HepG2 (cell line): ENCODE measurements around the gene MYO9A. TPM values are rescaled to one million over a fixed set of nuclear protein-coding genes. Genes with fewer than 3 reads are reported as not detected.

Source experiments
- ATAC-seq: fragments of 200-7000 bp; cut with Tn5 transposase; 3 replicates; pipeline ENCODE4 v1.9.1; 2020; ENCODE audit warnings: mild to moderate bottlenecking, moderate library complexity
- BruUV-seq: library from RNA; stranded (reverse); fragments of 400-500 nt; replicated peaks from 2 replicates; lab custom pipeline; 2021; lab: Mats Ljungman, UMichigan
- CTCF ChIA-PET: fragments of 300-600 bp; formaldehyde crosslinking; extraction: SDS; loops from one replicate; lab custom pipeline; 2021; ENCODE audit warnings: low total read pairs, inconsistent platforms, low intra/inter-chr PET ratio; lab: Yijun Ruan, JAX
- POLR2A ChIA-PET: fragments of 350-600 bp; sonication (Branson Sonifier 250); formaldehyde crosslinking; loops from one replicate; lab custom pipeline; 2020; ENCODE audit warnings: antibody characterized with exemption, inconsistent platforms; lab: Yijun Ruan, JAX
- DNase-seq: peaks from one replicate; pipeline ENCODE4 v3.0.0-alpha.2; 2015; ENCODE audit warnings: low spot score
- FAIRE-seq: peaks from 3 replicates; lab custom pipeline; 2011; peaks lifted over from hg19 to GRCh38; lab: Jason Lieb, UNC
- H2AFZ ChIP-seq: one replicate; pipeline ENCODE4 v1.6.1; 2011; ENCODE audit warnings: low read length, inconsistent platforms
- H3K27ac ChIP-seq: fragments of 300-600 bp; 3 replicates; pipeline ENCODE4 v1.8.0; 2011; ENCODE audit warnings: mixed run types, mild to moderate bottlenecking, mixed read lengths, low read length, inconsistent platforms; ENCODE audit not compliant: insufficient read depth; ENCODE audit errors: extremely low read length
- H3K27me3 ChIP-seq, 2 experiments: fragments of 200-600 bp in 1 of 2; 2 replicates in 1 of 2; 3 replicates in 1 of 2; pipeline versions ENCODE4 v1.6.0 to v1.8.0; 2011; ENCODE audit warnings: low read length in 2 of 2, mild to moderate bottlenecking in 2 of 2, moderate library complexity in 2 of 2, inconsistent platforms in 1 of 2; ENCODE audit not compliant: insufficient read depth in 2 of 2, control insufficient read depth in 1 of 2
- H3K36me3 ChIP-seq, 2 experiments: fragments of 200-600 bp in 1 of 2; replicated peaks in 1 of 2; 2 replicates in 1 of 2; 3 replicates in 1 of 2; pipeline versions ENCODE4 v1.5.1 to v1.8.0; 2011; ENCODE audit warnings: low read length in 2 of 2, inconsistent platforms in 1 of 2; ENCODE audit not compliant: insufficient read depth in 2 of 2, control insufficient read depth in 1 of 2
- H3K4me1 ChIP-seq: 2 replicates; pipeline ENCODE4 v1.5.1; 2012; ENCODE audit warnings: low read length, inconsistent platforms; ENCODE audit not compliant: insufficient read depth
- H3K4me2 ChIP-seq: 2 replicates; pipeline ENCODE4 v1.6.0; 2011; ENCODE audit warnings: low read depth, low read length, inconsistent platforms
- H3K4me3 ChIP-seq, 3 experiments: fragments of 200-600 bp in 1 of 3; sonication (generic), shearing (Covaris generic) in 1 of 3; replicated peaks in 1 of 3; 2 replicates each; pipeline ENCODE4 v1.5.1; 2011 to 2016; ENCODE audit warnings: low read length in 3 of 3, inconsistent platforms in 2 of 3, low read depth in 2 of 3, mild to moderate bottlenecking in 2 of 3, control low read depth in 1 of 3, mixed read lengths in 1 of 3; ENCODE audit not compliant: insufficient read depth in 1 of 3
- H3K79me2 ChIP-seq: one replicate; pipeline ENCODE4 v1.6.1; 2011; ENCODE audit warnings: low read length, inconsistent platforms; ENCODE audit not compliant: insufficient read depth
- H3K9ac ChIP-seq: 2 replicates; pipeline ENCODE4 v1.6.0; 2011; ENCODE audit warnings: mild to moderate bottlenecking, low read depth, low read length, inconsistent platforms; ENCODE audit not compliant: insufficient read depth
- H3K9me3 ChIP-seq: 2 replicates; pipeline ENCODE4 v1.5.1; 2012; ENCODE audit warnings: mild to moderate bottlenecking, low read length
- H4K20me1 ChIP-seq: 2 replicates; pipeline ENCODE4 v1.6.0; 2011; ENCODE audit warnings: inconsistent platforms, mild to moderate bottlenecking, low read length, moderate library complexity; ENCODE audit not compliant: insufficient read depth
- PITX1 ChIP-seq: sonication (generic); formaldehyde crosslinking; IDR thresholded peaks from 2 replicates; pipeline ENCODE4 v1.5.1; 2020; ENCODE audit warnings: mild to moderate bottlenecking, missing genetic modification reagents
- SOX13 ChIP-seq, 3 experiments: fragments of 450-650 bp in 1 of 3; sonication (generic) in 1 of 3; formaldehyde crosslinking in 1 of 3; IDR thresholded peaks in 2 of 3; conservative IDR thresholded peaks in 1 of 3; 2 replicates each; pipeline versions ENCODE4 v1.5.0 to v1.6.1; 2016 to 2020; ENCODE audit warnings: antibody characterized with exemption in 1 of 3, mild to moderate bottlenecking in 1 of 3, missing compliant biosample characterization in 1 of 3, missing genetic modification reagents in 1 of 3, moderate library complexity in 1 of 3
- SRSF4 ChIP-seq: fragments of 200-400 bp; formaldehyde crosslinking; IDR thresholded peaks from one replicate; pipeline ENCODE4 v1.6.1; 2018; ENCODE audit warnings: mild to moderate bottlenecking, low read depth, low read length, moderate library complexity; ENCODE audit not compliant: poor library complexity, severe bottlenecking
- ZBTB20 ChIP-seq: sonication (generic); formaldehyde crosslinking; IDR thresholded peaks from 2 replicates; pipeline ENCODE4 v1.8.1; 2023; ENCODE audit warnings: missing genetic modification reagents, low read depth, mild to moderate bottlenecking, borderline replicate concordance
- ZNF230 ChIP-seq: sonication (generic); formaldehyde crosslinking; IDR thresholded peaks from 2 replicates; pipeline ENCODE4 v1.4.0; 2020; ENCODE audit warnings: mild to moderate bottlenecking, missing genetic modification reagents
- ZNF296 ChIP-seq: sonication (generic); formaldehyde crosslinking; conservative IDR thresholded peaks from 2 replicates; pipeline ENCODE4 v1.5.0; 2020; ENCODE audit warnings: mild to moderate bottlenecking, missing genetic modification reagents
- ZNF773 ChIP-seq: sonication (generic); formaldehyde crosslinking; IDR thresholded peaks from 2 replicates; pipeline ENCODE4 v1.4.0; 2020; ENCODE audit warnings: missing genetic modification reagents, borderline replicate concordance
- WGBS: methylation state at CpG from one replicate; pipeline ENCODE4 v1.1.6; 2017; ENCODE audit warnings: low lambda C conversion rate; 5-methylcytosine and 5-hydroxymethylcytosine counted together
- in situ Hi-C: cut with HindIII; loops from 2 replicates; pipeline ENCODE4 v1.10.0; 2017; ENCODE audit warnings: low pct_unique_long_range_greater_than_20kb; ENCODE audit not compliant: extremely low pct_ligation_motif_present
- intact Hi-C: fragments of 100-400 bp; cut with micrococcal nuclease; formaldehyde crosslinking; loops from one replicate; pipeline ENCODE4 v1.10.0; 2022; ENCODE audit not compliant: unreplicated experiment
- polyA plus RNA-seq, 8 experiments: library from polyadenylated mRNA; depleted of rRNA in 3 of 8; stranded (reverse) in 7 of 8; unstranded in 1 of 8; fragments of >200 nt; fragmentation: Illumina TruSeq in 4 of 8; extraction: Trizol in 4 of 8; gene quantifications; 2 replicates each; pipeline versions ENCODE4 v1.2.1 to v1.2.3, GENCODE V29; 2011 to 2016; ENCODE audit warnings: low read depth in 4 of 8, missing spikeins in 1 of 8, mixed read lengths in 1 of 8; ENCODE audit not compliant: insufficient read depth in 1 of 8
- total RNA-seq, 5 experiments: library from RNA; depleted of rRNA; stranded (reverse); fragments of >200 nt; fragmentation: Illumina TruSeq; extraction: Trizol; gene quantifications; 2 replicates each; pipeline ENCODE4 v1.2.3, GENCODE V29; 2016; ENCODE audit warnings: low read depth in 1 of 5
- TF ChIP-seq, protein P1 (sequence below): sonication (generic); formaldehyde crosslinking; IDR thresholded peaks from 2 replicates; pipeline ENCODE4 v1.8.1; 2022; ENCODE audit warnings: low read depth, mild to moderate bottlenecking, missing genetic modification reagents
- TF ChIP-seq, protein P2 (sequence below), 2 experiments: sonication (generic) in 1 of 2; formaldehyde crosslinking in 1 of 2; IDR thresholded peaks; 2 replicates each; pipeline versions ENCODE4 v1.6.1 to v1.9.0; 2014 to 2022; ENCODE audit warnings: antibody characterized with exemption in 1 of 2, borderline replicate concordance in 1 of 2, inconsistent platforms in 1 of 2, low read depth in 1 of 2, missing genetic modification reagents in 1 of 2

MYO9A gene
- total and polyA plus RNA-seq, 2 of the 13 experiments (the other 11 are each of a cell fraction or from before 2014, with no cell fraction given), result 4.8 to 15.3 TPM

DNA sequence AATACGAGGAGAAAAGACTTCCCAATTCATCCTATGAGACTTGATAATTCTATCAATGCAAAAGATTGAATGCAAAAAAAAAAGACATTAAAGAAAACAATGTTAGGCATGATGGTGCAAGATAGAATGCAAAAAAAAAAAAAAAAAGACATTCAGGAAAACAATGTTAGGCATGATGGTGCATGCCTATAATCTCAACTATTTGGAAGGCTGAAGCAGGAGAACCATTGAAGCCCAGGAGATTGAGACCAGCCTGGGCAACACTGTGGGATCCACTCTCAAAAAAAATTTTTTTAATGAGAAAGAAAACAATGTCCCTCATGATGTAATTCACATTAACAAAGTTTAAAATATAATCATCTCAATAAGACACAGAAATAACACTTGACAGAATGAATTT, 75.9 kb downstream of the MYO9A start:
- Histone ChIP-seq H3K9ac (no peak overlapping the region), H3K9me3 (peaks cover 4% of the 10 kb centered on the region; the same call in 1 of the 2 replicates), H3K4me3 (no peak overlapping the region), H4K20me1 (no peaks in the 10 kb centered on the region), H3K27ac (no peak overlapping the region), H3K79me2 (no peaks in the 10 kb centered on the region), H3K36me3 (peaks cover 0 to 5% of the 10 kb centered on the region in 2 experiments; a peak in 2 of 5 replicates), H3K4me1 (no peaks in the 10 kb centered on the region), H2AFZ (no peak overlapping the region), H3K27me3 (no peaks in the 10 kb centered on the region), H3K4me2 (no peak overlapping the region)
- ChIA-PET CTCF (no interaction called here), POLR2A (no interaction called here)
- ATAC-seq (no peak), FAIRE-seq (no peak), DNase-seq (no peak)
- 93% methylated on average over 1 of the region's 1 CpG for WGBS
- no peak for TF ChIP-seq ZNF230 (CRISPR knock-in tag)
- no peak for TF ChIP-seq ZBTB20 (CRISPR knock-in tag)
- no peak for TF ChIP-seq PITX1
- TF ChIP-seq, protein P1, sequence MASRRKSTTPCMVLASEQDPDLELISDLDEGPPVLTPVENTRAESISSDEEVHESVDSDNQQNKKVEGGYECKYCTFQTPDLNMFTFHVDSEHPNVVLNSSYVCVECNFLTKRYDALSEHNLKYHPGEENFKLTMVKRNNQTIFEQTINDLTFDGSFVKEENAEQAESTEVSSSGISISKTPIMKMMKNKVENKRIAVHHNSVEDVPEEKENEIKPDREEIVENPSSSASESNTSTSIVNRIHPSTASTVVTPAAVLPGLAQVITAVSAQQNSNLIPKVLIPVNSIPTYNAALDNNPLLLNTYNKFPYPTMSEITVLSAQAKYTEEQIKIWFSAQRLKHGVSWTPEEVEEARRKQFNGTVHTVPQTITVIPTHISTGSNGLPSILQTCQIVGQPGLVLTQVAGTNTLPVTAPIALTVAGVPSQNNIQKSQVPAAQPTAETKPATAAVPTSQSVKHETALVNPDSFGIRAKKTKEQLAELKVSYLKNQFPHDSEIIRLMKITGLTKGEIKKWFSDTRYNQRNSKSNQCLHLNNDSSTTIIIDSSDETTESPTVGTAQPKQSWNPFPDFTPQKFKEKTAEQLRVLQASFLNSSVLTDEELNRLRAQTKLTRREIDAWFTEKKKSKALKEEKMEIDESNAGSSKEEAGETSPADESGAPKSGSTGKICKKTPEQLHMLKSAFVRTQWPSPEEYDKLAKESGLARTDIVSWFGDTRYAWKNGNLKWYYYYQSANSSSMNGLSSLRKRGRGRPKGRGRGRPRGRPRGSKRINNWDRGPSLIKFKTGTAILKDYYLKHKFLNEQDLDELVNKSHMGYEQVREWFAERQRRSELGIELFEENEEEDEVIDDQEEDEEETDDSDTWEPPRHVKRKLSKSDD (CRISPR knock-in tag), result no peak
- TF ChIP-seq, protein P2, sequence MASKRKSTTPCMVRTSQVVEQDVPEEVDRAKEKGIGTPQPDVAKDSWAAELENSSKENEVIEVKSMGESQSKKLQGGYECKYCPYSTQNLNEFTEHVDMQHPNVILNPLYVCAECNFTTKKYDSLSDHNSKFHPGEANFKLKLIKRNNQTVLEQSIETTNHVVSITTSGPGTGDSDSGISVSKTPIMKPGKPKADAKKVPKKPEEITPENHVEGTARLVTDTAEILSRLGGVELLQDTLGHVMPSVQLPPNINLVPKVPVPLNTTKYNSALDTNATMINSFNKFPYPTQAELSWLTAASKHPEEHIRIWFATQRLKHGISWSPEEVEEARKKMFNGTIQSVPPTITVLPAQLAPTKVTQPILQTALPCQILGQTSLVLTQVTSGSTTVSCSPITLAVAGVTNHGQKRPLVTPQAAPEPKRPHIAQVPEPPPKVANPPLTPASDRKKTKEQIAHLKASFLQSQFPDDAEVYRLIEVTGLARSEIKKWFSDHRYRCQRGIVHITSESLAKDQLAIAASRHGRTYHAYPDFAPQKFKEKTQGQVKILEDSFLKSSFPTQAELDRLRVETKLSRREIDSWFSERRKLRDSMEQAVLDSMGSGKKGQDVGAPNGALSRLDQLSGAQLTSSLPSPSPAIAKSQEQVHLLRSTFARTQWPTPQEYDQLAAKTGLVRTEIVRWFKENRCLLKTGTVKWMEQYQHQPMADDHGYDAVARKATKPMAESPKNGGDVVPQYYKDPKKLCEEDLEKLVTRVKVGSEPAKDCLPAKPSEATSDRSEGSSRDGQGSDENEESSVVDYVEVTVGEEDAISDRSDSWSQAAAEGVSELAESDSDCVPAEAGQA (IDR thresholded peaks at IDR 0.05; ENCODE audit: low read depth), result no peak
- TF ChIP-seq, protein P2 (CRISPR knock-in tag; IDR thresholded peaks at IDR 0.05; ENCODE audit: borderline replicate concordance), result no peak
- TF ChIP-seq SOX13 (IDR thresholded peaks at IDR 0.05), result no peak
- no peak for TF ChIP-seq SOX13 (CRISPR knock-in tag; conservative IDR thresholded peaks at IDR 0.05 in 1 of 2, IDR thresholded peaks at IDR 0.05 in 1 of 2)
- no peak for TF ChIP-seq SRSF4
- TF ChIP-seq ZNF773 (CRISPR knock-in tag), result no peak
- no peak for TF ChIP-seq ZNF296 (CRISPR knock-in tag)
- in situ Hi-C loops (no loop called here), intact Hi-C loops (no loop called here)
- BruUV-seq, result no TSS peak
